ENCODE data around the gene STAT5B.
"Not testable (repeated sequence)": the region's sequence is repeated elsewhere in the genome, so short reads cannot be mapped to it uniquely, and the experiment has no call there.

STAT5B gene

GRCh38 chr17:42193969-42194899 lies 82.0 kb downstream of the STAT5B start, which contains the start of gene GHDC:
TSS of gene GHDC (minus strand) at chr17:42194494. CDS start at chr17:42193581, 913 bp downstream.
- peak; percentile 62 for DNase-seq (ENCODE audit: low read depth)

GRCh38 chr17:42193216-42193968 lies 82.8 kb downstream of the STAT5B start:
- DNase-seq (ENCODE audit: low read depth) = no peak

GRCh38 chr17:42192189-42193126 lies 83.7 kb downstream of the STAT5B start:
- DNase-seq (ENCODE audit: low read depth) = no peak

- DNase-seq (ENCODE audit: low read depth) = no peak
Measured at GRCh38 chr17:42191275-42191608, 84.9 kb downstream of the STAT5B start.

- no peak for DNase-seq (ENCODE audit: low read depth)
Measured at GRCh38 chr17:42190491-42191274, 85.5 kb downstream of the STAT5B start.

- no peak for DNase-seq (ENCODE audit: low read depth)
Measured at GRCh38 chr17:42189651-42189965, 86.6 kb downstream of the STAT5B start.

- no peak for DNase-seq (ENCODE audit: low read depth)
Measured at GRCh38 chr17:42188749-42189650, 87.2 kb downstream of the STAT5B start.

GRCh38 chr17:42187833-42188232 lies 88.4 kb downstream of the STAT5B start:
- no peak for DNase-seq (ENCODE audit: low read depth)

- DNase-seq (ENCODE audit: low read depth) = not testable (repeated sequence)
Measured at GRCh38 chr17:42186191-42186590, 90.0 kb downstream of the STAT5B start.

- DNase-seq (ENCODE audit: low read depth) = no peak
Measured at GRCh38 chr17:42185621-42185930, 90.6 kb downstream of the STAT5B start.

- DNase-seq (ENCODE audit: low read depth) = no peak
Measured at GRCh38 chr17:42184713-42185620, 91.2 kb downstream of the STAT5B start, which contains the start of gene HCRT. TSS of gene HCRT (minus strand) at chr17:42185452. CDS start at chr17:42185365, 87 bp downstream.

- peak; percentile 60 for DNase-seq (ENCODE audit: low read depth)
Measured at GRCh38 chr17:42183741-42184711, 92.2 kb downstream of the STAT5B start.

- DNase-seq (ENCODE audit: low read depth) = no peak
Measured at GRCh38 chr17:42182927-42183734, 93.1 kb downstream of the STAT5B start.

GRCh38 chr17:42181851-42182207 lies 94.4 kb downstream of the STAT5B start:
- DNase-seq (ENCODE audit: low read depth) = no peak

GRCh38 chr17:42180922-42181850 lies 95.0 kb downstream of the STAT5B start, which contains the start of gene KCNH4:
TSS of gene KCNH4 (minus strand) at chr17:42181142. CDS start at chr17:42180945, 197 bp downstream.
- peak; percentile 70 for DNase-seq (ENCODE audit: low read depth)

GRCh38 chr17:42180411-42180921 lies 95.7 kb downstream of the STAT5B start:
- no peak for DNase-seq (ENCODE audit: low read depth)
